HEK293 (cell line): ENCODE measurements around the gene NAALADL2.

ENCODE experiments used
- CTCF ChIA-PET: fragments of 350-600 bp; formaldehyde crosslinking; extraction: SDS; loops from one replicate; lab custom pipeline; 2021; ENCODE audit warnings: antibody characterized with exemption; lab: Yijun Ruan, JAX
- POLR2A ChIA-PET: fragments of 300-600 bp; formaldehyde crosslinking; extraction: SDS; loops from one replicate; lab custom pipeline; 2020; ENCODE audit warnings: antibody characterized with exemption, inconsistent platforms; lab: Yijun Ruan, JAX
- H3K27ac ChIP-seq: fragments of 200-500 bp; sonication (Bioruptor generic); 2 replicates; pipeline ENCODE4 v1.5.1; 2014; ENCODE audit warnings: low read depth, low read length, control low read depth, inconsistent platforms; ENCODE audit errors: extremely low read depth
- H3K36me3 ChIP-seq, 2 experiments: fragments of 200-500 bp in 1 of 2; sonication (Bioruptor generic) in 1 of 2; 1 replicate in 1 of 2; 2 replicates in 1 of 2; pipeline ENCODE4 v1.5.1; 2014 to 2017; ENCODE audit warnings: inconsistent platforms in 2 of 2, low read length in 2 of 2; ENCODE audit not compliant: control insufficient read depth in 2 of 2, insufficient read depth in 1 of 2
- H3K4me1 ChIP-seq: fragments of 200-500 bp; sonication (Bioruptor generic); 2 replicates; pipeline ENCODE4 v1.5.1; 2014; ENCODE audit warnings: mild to moderate bottlenecking, low read length, inconsistent platforms; ENCODE audit not compliant: control insufficient read depth, insufficient read depth
- H3K4me3 ChIP-seq: 2 replicates; pipeline ENCODE4 v1.5.1; 2011; ENCODE audit warnings: low read depth, mild to moderate bottlenecking, control low read depth, low read length, moderate library complexity
- H3K9me3 ChIP-seq: fragments of 200-500 bp; sonication (Bioruptor generic); 2 replicates; pipeline ENCODE4 v1.5.1; 2014; ENCODE audit warnings: low read depth, low read length, inconsistent platforms; ENCODE audit not compliant: control insufficient read depth, insufficient read depth
- OSR2 ChIP-seq: fragments of 450-650 bp; formaldehyde crosslinking; IDR thresholded peaks from 2 replicates; pipeline ENCODE4 v1.5.1; 2016; ENCODE audit warnings: missing biosample characterization, missing genetic modification characterization
- PRDM10 ChIP-seq: fragments of 450-650 bp; formaldehyde crosslinking; IDR thresholded peaks from 2 replicates; pipeline ENCODE4 v1.5.1; 2016; ENCODE audit warnings: missing biosample characterization, missing genetic modification characterization
- ZBTB20 ChIP-seq: fragments of 450-650 bp; formaldehyde crosslinking; IDR thresholded peaks from 2 replicates; pipeline ENCODE4 v1.5.1; 2016; ENCODE audit warnings: missing biosample characterization, missing genetic modification characterization
- ZNF133 ChIP-seq: fragments of 450-650 bp; formaldehyde crosslinking; IDR thresholded peaks from 2 replicates; pipeline ENCODE4 v1.5.1; 2016; ENCODE audit warnings: missing biosample characterization, missing genetic modification characterization
- ZNF140 ChIP-seq: fragments of 450-650 bp; formaldehyde crosslinking; IDR thresholded peaks from 2 replicates; pipeline ENCODE4 v1.5.1; 2016; ENCODE audit warnings: missing biosample characterization, missing genetic modification characterization
- ZNF175 ChIP-seq: fragments of 450-650 bp; formaldehyde crosslinking; IDR thresholded peaks from 2 replicates; pipeline ENCODE4 v1.5.1; 2016; ENCODE audit warnings: missing biosample characterization, missing genetic modification characterization
- ZNF214 ChIP-seq: fragments of 450-650 bp; formaldehyde crosslinking; IDR thresholded peaks from 2 replicates; pipeline ENCODE4 v1.5.1; 2017; ENCODE audit warnings: missing biosample characterization, mild to moderate bottlenecking, missing genetic modification characterization, borderline replicate concordance
- ZNF391 ChIP-seq: fragments of 450-650 bp; formaldehyde crosslinking; IDR thresholded peaks from 2 replicates; pipeline ENCODE4 v1.5.1; 2016; ENCODE audit warnings: low read depth, missing biosample characterization, missing genetic modification characterization, borderline replicate concordance
- ZNF530 ChIP-seq: fragments of 450-650 bp; formaldehyde crosslinking; IDR thresholded peaks from 2 replicates; pipeline ENCODE4 v1.5.1; 2016; ENCODE audit warnings: low read depth, missing biosample characterization, missing genetic modification characterization
- ZNF555 ChIP-seq: fragments of 450-650 bp; formaldehyde crosslinking; conservative IDR thresholded peaks from 2 replicates; pipeline ENCODE4 v1.5.1; 2017; ENCODE audit warnings: missing biosample characterization, mild to moderate bottlenecking, missing genetic modification characterization, inconsistent platforms
- ZNF600 ChIP-seq: fragments of 450-650 bp; formaldehyde crosslinking; IDR thresholded peaks from 2 replicates; pipeline ENCODE4 v1.5.1; 2016; ENCODE audit warnings: missing biosample characterization, missing genetic modification characterization
- ZNF623 ChIP-seq: fragments of 450-650 bp; formaldehyde crosslinking; IDR thresholded peaks from 2 replicates; pipeline ENCODE4 v1.5.1; 2016; ENCODE audit warnings: missing biosample characterization, missing genetic modification characterization
- ZNF658 ChIP-seq: fragments of 450-650 bp; formaldehyde crosslinking; IDR thresholded peaks from 2 replicates; pipeline ENCODE4; 2016; ENCODE audit warnings: missing biosample characterization, missing genetic modification characterization
- ZNF792 ChIP-seq: fragments of 450-650 bp; formaldehyde crosslinking; IDR thresholded peaks from 2 replicates; pipeline ENCODE4 v1.5.1; 2016; ENCODE audit warnings: missing biosample characterization, missing genetic modification characterization
- TF ChIP-seq, protein P1 (sequence below): fragments of 450-650 bp; formaldehyde crosslinking; IDR thresholded peaks from 2 replicates; pipeline ENCODE4 v1.5.1; 2017; ENCODE audit warnings: missing biosample characterization, missing genetic modification characterization
- TF ChIP-seq, protein P2 (sequence below): fragments of 450-650 bp; formaldehyde crosslinking; IDR thresholded peaks from 2 replicates; pipeline ENCODE4 v1.5.1; 2016; ENCODE audit warnings: missing biosample characterization, missing genetic modification characterization
- TF ChIP-seq, protein P3 (sequence below): fragments of 450-650 bp; formaldehyde crosslinking; conservative IDR thresholded peaks from 2 replicates; pipeline ENCODE4 v1.5.1; 2016; ENCODE audit warnings: low read depth, missing biosample characterization, missing genetic modification characterization

The NAALADL2 gene

GRCh38 chr3:175668300-175668699 is 809.2 kb downstream of the NAALADL2 start:
- ChIA-PET POLR2A (no interaction called here), CTCF (no interaction called here)
- Histone ChIP-seq H3K4me1 (no peaks in the 10 kb centered on the region), H3K36me3 (no peaks in the 10 kb centered on the region), H3K27ac (no peak overlapping the region), H3K4me3 (no peak overlapping the region), H3K9me3 (no peaks in the 10 kb centered on the region)
- no peak for TF ChIP-seq ZNF792
- TF ChIP-seq, protein P1, sequence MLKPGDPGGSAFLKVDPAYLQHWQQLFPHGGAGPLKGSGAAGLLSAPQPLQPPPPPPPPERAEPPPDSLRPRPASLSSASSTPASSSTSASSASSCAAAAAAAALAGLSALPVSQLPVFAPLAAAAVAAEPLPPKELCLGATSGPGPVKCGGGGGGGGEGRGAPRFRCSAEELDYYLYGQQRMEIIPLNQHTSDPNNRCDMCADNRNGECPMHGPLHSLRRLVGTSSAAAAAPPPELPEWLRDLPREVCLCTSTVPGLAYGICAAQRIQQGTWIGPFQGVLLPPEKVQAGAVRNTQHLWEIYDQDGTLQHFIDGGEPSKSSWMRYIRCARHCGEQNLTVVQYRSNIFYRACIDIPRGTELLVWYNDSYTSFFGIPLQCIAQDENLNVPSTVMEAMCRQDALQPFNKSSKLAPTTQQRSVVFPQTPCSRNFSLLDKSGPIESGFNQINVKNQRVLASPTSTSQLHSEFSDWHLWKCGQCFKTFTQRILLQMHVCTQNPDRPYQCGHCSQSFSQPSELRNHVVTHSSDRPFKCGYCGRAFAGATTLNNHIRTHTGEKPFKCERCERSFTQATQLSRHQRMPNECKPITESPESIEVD (tag by site-specific recombination): peak; percentile 43; the same call in 1 of the 2 replicates

DNA sequence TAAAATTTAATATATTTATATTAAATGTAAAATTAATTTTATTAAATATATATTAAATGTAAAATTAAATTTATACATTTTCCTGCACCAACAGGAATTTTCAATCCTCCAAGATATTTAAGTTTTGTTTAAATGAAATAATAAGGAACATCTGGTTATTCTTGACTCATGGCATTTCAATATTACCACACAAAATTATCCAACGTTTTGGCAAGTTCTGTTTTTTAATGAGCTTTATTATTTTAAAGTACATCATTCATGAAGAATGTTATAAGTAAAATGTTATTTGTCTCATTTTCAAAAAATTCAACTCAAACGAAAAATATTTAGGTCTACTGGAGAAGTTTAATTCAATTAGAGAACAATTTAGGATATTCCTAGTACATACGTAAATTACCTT is 811.4 kb downstream of the NAALADL2 start:
- H3K27ac ChIP-seq: no peak overlapping the region
- H3K36me3 ChIP-seq: no peaks in the 10 kb centered on the region
- CTCF ChIA-PET: no interaction called here
- H3K4me1 ChIP-seq: no peaks in the 10 kb centered on the region
- H3K4me3 ChIP-seq: no peak overlapping the region
- no peaks in the 10 kb centered on the region for H3K9me3 ChIP-seq
- TF ChIP-seq, protein P2, sequence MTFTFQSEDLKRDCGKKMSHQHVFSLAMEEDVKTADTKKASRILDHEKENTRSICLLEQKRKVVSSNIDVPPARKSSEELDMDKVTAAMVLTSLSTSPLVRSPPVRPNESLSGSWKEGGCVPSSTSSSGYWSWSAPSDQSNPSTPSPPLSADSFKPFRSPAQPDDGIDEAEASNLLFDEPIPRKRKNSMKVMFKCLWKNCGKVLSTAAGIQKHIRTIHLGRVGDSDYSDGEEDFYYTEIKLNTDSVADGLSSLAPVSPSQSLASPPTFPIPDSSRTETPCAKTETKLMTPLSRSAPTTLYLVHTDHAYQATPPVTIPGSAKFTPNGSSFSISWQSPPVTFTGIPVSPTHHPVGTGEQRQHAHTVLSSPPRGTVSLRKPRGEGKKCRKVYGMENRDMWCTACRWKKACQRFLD (tag by site-specific recombination): no peak
- TF ChIP-seq, protein P3, sequence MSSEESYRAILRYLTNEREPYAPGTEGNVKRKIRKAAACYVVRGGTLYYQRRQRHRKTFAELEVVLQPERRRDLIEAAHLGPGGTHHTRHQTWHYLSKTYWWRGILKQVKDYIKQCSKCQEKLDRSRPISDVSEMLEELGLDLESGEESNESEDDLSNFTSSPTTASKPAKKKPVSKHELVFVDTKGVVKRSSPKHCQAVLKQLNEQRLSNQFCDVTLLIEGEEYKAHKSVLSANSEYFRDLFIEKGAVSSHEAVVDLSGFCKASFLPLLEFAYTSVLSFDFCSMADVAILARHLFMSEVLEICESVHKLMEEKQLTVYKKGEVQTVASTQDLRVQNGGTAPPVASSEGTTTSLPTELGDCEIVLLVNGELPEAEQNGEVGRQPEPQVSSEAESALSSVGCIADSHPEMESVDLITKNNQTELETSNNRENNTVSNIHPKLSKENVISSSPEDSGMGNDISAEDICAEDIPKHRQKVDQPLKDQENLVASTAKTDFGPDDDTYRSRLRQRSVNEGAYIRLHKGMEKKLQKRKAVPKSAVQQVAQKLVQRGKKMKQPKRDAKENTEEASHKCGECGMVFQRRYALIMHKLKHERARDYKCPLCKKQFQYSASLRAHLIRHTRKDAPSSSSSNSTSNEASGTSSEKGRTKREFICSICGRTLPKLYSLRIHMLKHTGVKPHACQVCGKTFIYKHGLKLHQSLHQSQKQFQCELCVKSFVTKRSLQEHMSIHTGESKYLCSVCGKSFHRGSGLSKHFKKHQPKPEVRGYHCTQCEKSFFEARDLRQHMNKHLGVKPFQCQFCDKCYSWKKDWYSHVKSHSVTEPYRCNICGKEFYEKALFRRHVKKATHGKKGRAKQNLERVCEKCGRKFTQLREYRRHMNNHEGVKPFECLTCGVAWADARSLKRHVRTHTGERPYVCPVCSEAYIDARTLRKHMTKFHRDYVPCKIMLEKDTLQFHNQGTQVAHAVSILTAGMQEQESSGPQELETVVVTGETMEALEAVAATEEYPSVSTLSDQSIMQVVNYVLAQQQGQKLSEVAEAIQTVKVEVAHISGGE (tag by site-specific recombination): no peak
- no peak for TF ChIP-seq ZBTB20 (tag by site-specific recombination)
- TF ChIP-seq ZNF555 (tag by site-specific recombination): no peak
- no peak for TF ChIP-seq ZNF658
- no peak for TF ChIP-seq ZNF391 (tag by site-specific recombination)
- TF ChIP-seq ZNF133 (tag by site-specific recombination): no peak
- no peak for TF ChIP-seq ZNF140 (tag by site-specific recombination)
- POLR2A ChIA-PET: no interaction called here

GRCh38 chr3:175672119-175672689 is 813.1 kb downstream of the NAALADL2 start:
- TF ChIP-seq ZBTB20 (tag by site-specific recombination): peak; percentile 47; the same call in 1 of the 2 replicates
- TF ChIP-seq ZNF214 (tag by site-specific recombination): no peak
- TF ChIP-seq ZNF530 (tag by site-specific recombination): no peak
- TF ChIP-seq ZNF175 (tag by site-specific recombination): no peak
- no peak for TF ChIP-seq ZNF600 (tag by site-specific recombination)
- TF ChIP-seq PRDM10 (tag by site-specific recombination): no peak
- TF ChIP-seq, protein P1 (tag by site-specific recombination): peak; percentile 63
- TF ChIP-seq ZNF623: no peak
- no peak for TF ChIP-seq OSR2 (tag by site-specific recombination)
- Histone ChIP-seq H3K27ac (no peak overlapping the region), H3K9me3 (no peaks in the 10 kb centered on the region), H3K4me3 (no peak overlapping the region), H3K4me1 (no peaks in the 10 kb centered on the region), H3K36me3 (no peaks in the 10 kb centered on the region)
- POLR2A ChIA-PET: no interaction called here
- CTCF ChIA-PET: no interaction called here
